GM12891 (cell line): ENCODE measurements around the gene ABCC9.
"Not testable (repeated sequence)": the region's sequence is repeated elsewhere in the genome, so short reads cannot be mapped to it uniquely, and the experiment has no call there.

Experiments used
- PAX5 ChIP-seq: IDR thresholded peaks from 2 replicates; pipeline ENCODE4 v1.6.1; 2011; ENCODE audit warnings: low read length, moderate library complexity, mild to moderate bottlenecking; ENCODE audit not compliant: insufficient read depth, severe bottlenecking
- POLR2A ChIP-seq: IDR thresholded peaks from 2 replicates; pipeline ENCODE4 v1.6.1; 2011; ENCODE audit warnings: low read depth, low read length, control low read depth
- POLR2AphosphoS5 ChIP-seq: IDR thresholded peaks from 2 replicates; pipeline ENCODE4 v1.6.1; 2011; ENCODE audit warnings: low read depth, low read length, control low read depth
- POU2F2 ChIP-seq: IDR thresholded peaks from 2 replicates; pipeline ENCODE4 v1.6.1; 2011; ENCODE audit warnings: low read depth, mild to moderate bottlenecking, control low read depth, low read length, moderate library complexity
- SPI1 ChIP-seq: IDR thresholded peaks from 2 replicates; pipeline ENCODE4 v1.6.1; 2011; ENCODE audit warnings: low read depth, low read length, control low read depth
- TAF1 ChIP-seq: IDR thresholded peaks from 2 replicates; pipeline ENCODE4 v1.6.1; 2011; ENCODE audit warnings: low read depth, low read length, control low read depth

- not testable (repeated sequence) for TF ChIP-seq POLR2A, POLR2AphosphoS5, PAX5, POU2F2, TAF1, SPI1
Measured at GRCh38 chr12:21789687-21790086, 151.5 kb downstream of the ABCC9 start.
